Measurements from ENCODE around the gene GNG3. TPM values are rescaled to one million over a fixed set of nuclear protein-coding genes. Genes with fewer than 3 reads are reported as not detected.
A peak's percentile ranks its signal among the peaks of the same experiment; 100 is the strongest.

The GNG3 gene
- total RNA-seq, 3 donors from 2014 or later = not detected

- intact Hi-C loops (cut with DNase I; ENCODE audit: low total_unique reads) = no loop called here
- H3K9me3 ChIP-seq = no peaks in the 10 kb centered on the region
- no peaks in the 10 kb centered on the region for H3K36me3 ChIP-seq
- peak in 1 of 2 donors; percentile 45 for DNase-seq (ENCODE audit: low spot score in 2 of 2)
- peak overlapping the region; percentile 96 for H3K27ac ChIP-seq
- TF ChIP-seq POLR2A (IDR thresholded peaks at IDR 0.05) = no peak
- TF ChIP-seq CTCF (IDR thresholded peaks at IDR 0.05) = no peak
- no peak for TF ChIP-seq POLR2AphosphoS5 (IDR thresholded peaks at IDR 0.05)
- H3K4me1 ChIP-seq = peaks cover 3 to 16% of the 10 kb centered on the region in 2 donors
- H3K27me3 ChIP-seq = no peaks in the 10 kb centered on the region
- peak overlapping the region; percentile 62 to 85 (median 69) for H3K4me3 ChIP-seq
Measured at GRCh38 chr11:62708793-62709192, 1.3 kb downstream of the GNG3 start.

- peak; percentile 80 to 91 (median 84) for TF ChIP-seq POLR2AphosphoS5 (IDR thresholded peaks at IDR 0.05)
- TF ChIP-seq CTCF (IDR thresholded peaks at IDR 0.05) = peak in 1 of 3 donors; percentile 6
- TF ChIP-seq POLR2A (IDR thresholded peaks at IDR 0.05) = peak; percentile 89
- H3K4me1 ChIP-seq = peaks cover 3 to 16% of the 10 kb centered on the region in 2 donors
- no peaks in the 10 kb centered on the region for H3K36me3 ChIP-seq
- H3K9me3 ChIP-seq = no peaks in the 10 kb centered on the region
- intact Hi-C loops (cut with DNase I; ENCODE audit: low total_unique reads) = no loop called here
- peak; percentile 98 to 99 for DNase-seq (ENCODE audit: low spot score in 2 of 2)
- H3K27me3 ChIP-seq = no peaks in the 10 kb centered on the region
- H3K27ac ChIP-seq = peak overlapping the region; percentile 96
- H3K4me3 ChIP-seq = peak overlapping the region; percentile 62 to 85 (median 69)
Measured at GRCh38 chr11:62709247-62710000, 1.9 kb downstream of the GNG3 start.

- TF ChIP-seq POLR2A (IDR thresholded peaks at IDR 0.05) = no peak
- TF ChIP-seq POLR2AphosphoS5 (IDR thresholded peaks at IDR 0.05) = no peak
- TF ChIP-seq CTCF (IDR thresholded peaks at IDR 0.05) = no peak
- intact Hi-C loops (cut with DNase I; ENCODE audit: low total_unique reads) = no loop called here
- peak overlapping the region; percentile 96 for H3K27ac ChIP-seq
- H3K9me3 ChIP-seq = no peaks in the 10 kb centered on the region
- no peak for DNase-seq (ENCODE audit: low spot score in 2 of 2)
- H3K4me1 ChIP-seq = peaks cover 3 to 16% of the 10 kb centered on the region in 2 donors
- H3K27me3 ChIP-seq = no peaks in the 10 kb centered on the region
- H3K4me3 ChIP-seq = peak overlapping the region; percentile 62 to 85 (median 69)
- no peaks in the 10 kb centered on the region for H3K36me3 ChIP-seq
Measured at GRCh38 chr11:62710001-62710345, 2.5 kb downstream of the GNG3 start.

DNA sequence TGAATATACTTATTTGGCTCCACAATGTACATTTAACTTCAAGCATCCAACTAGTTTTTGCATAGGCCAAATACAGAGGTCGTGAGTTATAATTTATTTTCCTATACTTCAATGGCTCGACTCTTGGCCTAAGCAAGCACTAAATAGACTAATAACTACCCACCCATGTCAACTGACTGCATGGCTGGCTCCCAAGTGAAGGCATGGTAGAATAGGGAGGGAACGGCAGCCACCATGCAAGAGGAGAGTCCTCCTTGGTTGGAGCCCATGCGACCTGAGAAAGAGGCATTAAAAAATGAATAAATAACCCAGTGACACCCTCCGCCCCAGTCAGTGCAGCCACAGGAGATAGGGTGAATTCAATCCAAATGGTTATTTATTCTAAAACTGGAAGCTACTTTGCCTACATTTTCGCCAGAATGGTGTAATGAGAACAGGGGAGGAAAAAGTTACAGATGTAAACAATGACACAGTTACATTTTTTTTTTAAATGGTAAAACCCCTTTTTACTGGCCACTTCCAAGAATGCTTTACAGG lies 4.9 kb downstream of the GNG3 start:
- Histone ChIP-seq H3K9me3 (no peaks in the 10 kb centered on the region), H3K36me3 (no peaks in the 10 kb centered on the region), H3K27ac (no peak overlapping the region)

More for the DNA sequence above, 4.9 kb downstream of the GNG3 start:
- no peak for TF ChIP-seq POLR2A (IDR thresholded peaks at IDR 0.05)
- no peak for TF ChIP-seq CTCF (IDR thresholded peaks at IDR 0.05)
- TF ChIP-seq POLR2AphosphoS5 (IDR thresholded peaks at IDR 0.05) = no peak
- Histone ChIP-seq H3K4me1 (peaks cover 0 to 16% of the 10 kb centered on the region in 2 donors), H3K27me3 (no peaks in the 10 kb centered on the region), H3K4me3 (no peak overlapping the region)
- intact Hi-C loops (cut with DNase I; ENCODE audit: low total_unique reads) = no loop called here
- DNase-seq (ENCODE audit: low spot score in 2 of 2) = no peak
